ENCODE measurements around the gene ISG20.

Gene ISG20

DNA sequence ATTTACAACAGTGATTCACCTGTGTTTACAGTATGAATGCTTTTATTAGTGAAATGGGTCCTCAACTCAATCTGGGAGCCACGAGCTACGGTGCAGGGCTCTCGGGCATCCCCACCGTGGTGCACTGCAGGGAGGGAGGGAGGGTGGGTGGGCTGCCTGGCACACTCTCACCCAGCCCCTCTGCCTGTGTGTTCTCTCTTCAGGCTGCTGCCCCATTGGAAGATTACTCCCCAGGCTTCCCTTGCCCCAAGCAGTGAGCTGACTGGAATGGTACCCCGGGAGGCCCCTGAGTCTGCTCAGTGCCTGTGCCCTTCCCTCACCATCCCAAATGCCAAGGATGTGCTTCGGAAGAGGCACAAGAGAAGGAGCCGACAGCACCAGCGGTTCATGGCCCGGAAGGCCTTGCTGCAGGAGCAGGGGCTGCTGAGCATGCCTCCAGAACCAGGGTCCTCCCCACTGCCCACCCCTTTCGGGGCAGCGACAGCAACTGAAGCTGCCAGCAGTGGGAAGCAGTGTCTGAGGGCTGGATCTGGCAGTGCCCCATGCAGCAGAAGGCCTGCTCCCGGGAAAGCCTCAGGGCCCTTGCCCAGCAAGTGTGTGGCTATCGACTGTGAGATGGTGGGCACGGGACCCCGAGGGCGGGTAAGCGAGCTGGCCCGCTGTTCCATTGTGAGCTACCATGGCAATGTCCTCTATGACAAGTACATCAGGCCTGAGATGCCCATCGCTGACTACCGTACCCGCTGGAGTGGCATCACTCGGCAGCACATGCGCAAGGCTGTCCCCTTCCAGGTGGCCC lies 12.7 kb upstream of the ISG20 start:
- Histone ChIP-seq H3K36me3 (ENCODE audit: control insufficient read depth in 2 of 2, insufficient read depth in 1 of 2, low read length in 2 of 2) (peaks cover 46 to 84% of the 10 kb centered on the region in 2 experiments), H3K27ac (ENCODE audit: extremely low read depth, low read depth, low read length) (no peak overlapping the region), H3K4me1 (ENCODE audit: control insufficient read depth, insufficient read depth, low read length) (peaks cover 15% of the 10 kb centered on the region), H3K4me3 (ENCODE audit: low read depth, low read length) (no peak overlapping the region), H3K9me3 (ENCODE audit: control insufficient read depth, insufficient read depth, low read depth, low read length) (no peaks in the 10 kb centered on the region)
- POLR2A ChIA-PET: no interaction called here
- CTCF ChIA-PET: interaction anchor here (0.7 kb wide), 1 partner anchor 140 kb away, joined by 4 read pairs; no protein-coding TSS in a partner anchor
- TF ChIP-seq KLF1 (tag by site-specific recombination; IDR thresholded peaks at IDR 0.05): no peak
- TF ChIP-seq ZIC2 (tag by site-specific recombination; IDR thresholded peaks at IDR 0.05): no peak
- no peak for TF ChIP-seq ZFP41 (tag by site-specific recombination; IDR thresholded peaks at IDR 0.05; ENCODE audit: borderline replicate concordance)
- no peak for TF ChIP-seq ZNF350 (tag by site-specific recombination; IDR thresholded peaks at IDR 0.05)
- TF ChIP-seq, protein P1, sequence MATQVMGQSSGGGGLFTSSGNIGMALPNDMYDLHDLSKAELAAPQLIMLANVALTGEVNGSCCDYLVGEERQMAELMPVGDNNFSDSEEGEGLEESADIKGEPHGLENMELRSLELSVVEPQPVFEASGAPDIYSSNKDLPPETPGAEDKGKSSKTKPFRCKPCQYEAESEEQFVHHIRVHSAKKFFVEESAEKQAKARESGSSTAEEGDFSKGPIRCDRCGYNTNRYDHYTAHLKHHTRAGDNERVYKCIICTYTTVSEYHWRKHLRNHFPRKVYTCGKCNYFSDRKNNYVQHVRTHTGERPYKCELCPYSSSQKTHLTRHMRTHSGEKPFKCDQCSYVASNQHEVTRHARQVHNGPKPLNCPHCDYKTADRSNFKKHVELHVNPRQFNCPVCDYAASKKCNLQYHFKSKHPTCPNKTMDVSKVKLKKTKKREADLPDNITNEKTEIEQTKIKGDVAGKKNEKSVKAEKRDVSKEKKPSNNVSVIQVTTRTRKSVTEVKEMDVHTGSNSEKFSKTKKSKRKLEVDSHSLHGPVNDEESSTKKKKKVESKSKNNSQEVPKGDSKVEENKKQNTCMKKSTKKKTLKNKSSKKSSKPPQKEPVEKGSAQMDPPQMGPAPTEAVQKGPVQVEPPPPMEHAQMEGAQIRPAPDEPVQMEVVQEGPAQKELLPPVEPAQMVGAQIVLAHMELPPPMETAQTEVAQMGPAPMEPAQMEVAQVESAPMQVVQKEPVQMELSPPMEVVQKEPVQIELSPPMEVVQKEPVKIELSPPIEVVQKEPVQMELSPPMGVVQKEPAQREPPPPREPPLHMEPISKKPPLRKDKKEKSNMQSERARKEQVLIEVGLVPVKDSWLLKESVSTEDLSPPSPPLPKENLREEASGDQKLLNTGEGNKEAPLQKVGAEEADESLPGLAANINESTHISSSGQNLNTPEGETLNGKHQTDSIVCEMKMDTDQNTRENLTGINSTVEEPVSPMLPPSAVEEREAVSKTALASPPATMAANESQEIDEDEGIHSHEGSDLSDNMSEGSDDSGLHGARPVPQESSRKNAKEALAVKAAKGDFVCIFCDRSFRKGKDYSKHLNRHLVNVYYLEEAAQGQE (tag by site-specific recombination; IDR thresholded peaks at IDR 0.05): no peak
- TF ChIP-seq KLF16 (tag by site-specific recombination; IDR thresholded peaks at IDR 0.05): no peak
- no peak for TF ChIP-seq ZNF621 (tag by site-specific recombination; IDR thresholded peaks at IDR 0.05)
- no peak for TF ChIP-seq ZNF558 (tag by site-specific recombination; IDR thresholded peaks at IDR 0.05)
- no peak for TF ChIP-seq EGR2 (tag by site-specific recombination; IDR thresholded peaks at IDR 0.05; ENCODE audit: low read depth)
- TF ChIP-seq, protein P2, sequence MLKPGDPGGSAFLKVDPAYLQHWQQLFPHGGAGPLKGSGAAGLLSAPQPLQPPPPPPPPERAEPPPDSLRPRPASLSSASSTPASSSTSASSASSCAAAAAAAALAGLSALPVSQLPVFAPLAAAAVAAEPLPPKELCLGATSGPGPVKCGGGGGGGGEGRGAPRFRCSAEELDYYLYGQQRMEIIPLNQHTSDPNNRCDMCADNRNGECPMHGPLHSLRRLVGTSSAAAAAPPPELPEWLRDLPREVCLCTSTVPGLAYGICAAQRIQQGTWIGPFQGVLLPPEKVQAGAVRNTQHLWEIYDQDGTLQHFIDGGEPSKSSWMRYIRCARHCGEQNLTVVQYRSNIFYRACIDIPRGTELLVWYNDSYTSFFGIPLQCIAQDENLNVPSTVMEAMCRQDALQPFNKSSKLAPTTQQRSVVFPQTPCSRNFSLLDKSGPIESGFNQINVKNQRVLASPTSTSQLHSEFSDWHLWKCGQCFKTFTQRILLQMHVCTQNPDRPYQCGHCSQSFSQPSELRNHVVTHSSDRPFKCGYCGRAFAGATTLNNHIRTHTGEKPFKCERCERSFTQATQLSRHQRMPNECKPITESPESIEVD (tag by site-specific recombination; IDR thresholded peaks at IDR 0.05): no peak
- no peak for TF ChIP-seq HOXD13 (CRISPR knock-in tag; IDR thresholded peaks at IDR 0.05; ENCODE audit: borderline replicate concordance)
- TF ChIP-seq, protein P3, sequence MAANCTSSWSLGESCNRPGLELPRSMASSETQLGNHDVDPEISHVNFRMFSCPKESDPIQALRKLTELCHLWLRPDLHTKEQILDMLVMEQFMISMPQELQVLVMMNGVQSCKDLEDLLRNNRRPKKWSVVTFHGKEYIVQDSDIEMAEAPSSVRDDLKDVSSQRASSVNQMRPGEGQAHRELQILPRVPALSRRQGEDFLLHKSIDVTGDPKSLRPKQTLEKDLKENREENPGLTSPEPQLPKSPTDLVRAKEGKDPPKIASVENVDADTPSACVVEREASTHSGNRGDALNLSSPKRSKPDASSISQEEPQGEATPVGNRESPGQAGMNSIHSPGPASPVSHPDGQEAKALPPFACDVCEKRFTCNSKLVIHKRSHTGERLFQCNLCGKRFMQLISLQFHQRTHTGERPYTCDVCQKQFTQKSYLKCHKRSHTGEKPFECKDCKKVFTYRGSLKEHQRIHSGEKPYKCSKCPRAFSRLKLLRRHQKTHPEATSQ (tag by site-specific recombination; IDR thresholded peaks at IDR 0.05): no peak
- TF ChIP-seq, protein P4, sequence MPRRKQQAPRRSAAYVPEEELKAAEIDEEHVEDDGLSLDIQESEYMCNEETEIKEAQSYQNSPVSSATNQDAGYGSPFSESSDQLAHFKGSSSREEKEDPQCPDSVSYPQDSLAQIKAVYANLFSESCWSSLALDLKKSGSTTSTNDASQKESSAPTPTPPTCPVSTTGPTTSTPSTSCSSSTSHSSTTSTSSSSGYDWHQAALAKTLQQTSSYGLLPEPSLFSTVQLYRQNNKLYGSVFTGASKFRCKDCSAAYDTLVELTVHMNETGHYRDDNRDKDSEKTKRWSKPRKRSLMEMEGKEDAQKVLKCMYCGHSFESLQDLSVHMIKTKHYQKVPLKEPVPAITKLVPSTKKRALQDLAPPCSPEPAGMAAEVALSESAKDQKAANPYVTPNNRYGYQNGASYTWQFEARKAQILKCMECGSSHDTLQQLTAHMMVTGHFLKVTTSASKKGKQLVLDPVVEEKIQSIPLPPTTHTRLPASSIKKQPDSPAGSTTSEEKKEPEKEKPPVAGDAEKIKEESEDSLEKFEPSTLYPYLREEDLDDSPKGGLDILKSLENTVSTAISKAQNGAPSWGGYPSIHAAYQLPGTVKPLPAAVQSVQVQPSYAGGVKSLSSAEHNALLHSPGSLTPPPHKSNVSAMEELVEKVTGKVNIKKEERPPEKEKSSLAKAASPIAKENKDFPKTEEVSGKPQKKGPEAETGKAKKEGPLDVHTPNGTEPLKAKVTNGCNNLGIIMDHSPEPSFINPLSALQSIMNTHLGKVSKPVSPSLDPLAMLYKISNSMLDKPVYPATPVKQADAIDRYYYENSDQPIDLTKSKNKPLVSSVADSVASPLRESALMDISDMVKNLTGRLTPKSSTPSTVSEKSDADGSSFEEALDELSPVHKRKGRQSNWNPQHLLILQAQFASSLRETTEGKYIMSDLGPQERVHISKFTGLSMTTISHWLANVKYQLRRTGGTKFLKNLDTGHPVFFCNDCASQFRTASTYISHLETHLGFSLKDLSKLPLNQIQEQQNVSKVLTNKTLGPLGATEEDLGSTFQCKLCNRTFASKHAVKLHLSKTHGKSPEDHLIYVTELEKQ (tag by site-specific recombination; IDR thresholded peaks at IDR 0.05; ENCODE audit: borderline replicate concordance): no peak
- no peak for TF ChIP-seq TRIM28 (IDR thresholded peaks at IDR 0.05; ENCODE audit: borderline replicate concordance, low read length)
- TF ChIP-seq, protein P5, sequence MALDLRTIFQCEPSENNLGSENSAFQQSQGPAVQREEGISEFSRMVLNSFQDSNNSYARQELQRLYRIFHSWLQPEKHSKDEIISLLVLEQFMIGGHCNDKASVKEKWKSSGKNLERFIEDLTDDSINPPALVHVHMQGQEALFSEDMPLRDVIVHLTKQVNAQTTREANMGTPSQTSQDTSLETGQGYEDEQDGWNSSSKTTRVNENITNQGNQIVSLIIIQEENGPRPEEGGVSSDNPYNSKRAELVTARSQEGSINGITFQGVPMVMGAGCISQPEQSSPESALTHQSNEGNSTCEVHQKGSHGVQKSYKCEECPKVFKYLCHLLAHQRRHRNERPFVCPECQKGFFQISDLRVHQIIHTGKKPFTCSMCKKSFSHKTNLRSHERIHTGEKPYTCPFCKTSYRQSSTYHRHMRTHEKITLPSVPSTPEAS (tag by site-specific recombination; IDR thresholded peaks at IDR 0.05): no peak
- no peak for TF ChIP-seq ZNF16 (tag by site-specific recombination; IDR thresholded peaks at IDR 0.05; ENCODE audit: low read depth)
- TF ChIP-seq ZNF311 (tag by site-specific recombination; IDR thresholded peaks at IDR 0.05; ENCODE audit: borderline replicate concordance): no peak
- TF ChIP-seq ZNF121 (tag by site-specific recombination; IDR thresholded peaks at IDR 0.05): no peak
